Epithelial cell of proximal tubule (primary cell): Measurements from ENCODE around the gene THY1. TPM values are rescaled to one million over a fixed set of nuclear protein-coding genes. Genes with fewer than 3 reads are reported as not detected.

Experiments
- DNase-seq: peaks from one replicate; pipeline ENCODE4 v3.0.0-alpha.2; 2011; ENCODE audit warnings: low read depth
- H3K4me3 ChIP-seq: 2 replicates; pipeline ENCODE4 v1.5.1; 2011; ENCODE audit warnings: low read depth, mild to moderate bottlenecking, low read length
- total RNA-seq: library from RNA; depleted of rRNA; stranded (reverse); fragments of >200 nt; gene quantifications from 2 replicates; pipeline ENCODE4 v1.2.3, GENCODE V29; 2015
- TF ChIP-seq, protein P1 (sequence below): conservative IDR thresholded peaks from 2 replicates; pipeline ENCODE4 v1.5.1; 2012; ENCODE audit warnings: low read depth, mild to moderate bottlenecking, low read length

The THY1 gene
- total RNA-seq: 6.4 and 9.0 TPM in 2 replicates

DNA sequence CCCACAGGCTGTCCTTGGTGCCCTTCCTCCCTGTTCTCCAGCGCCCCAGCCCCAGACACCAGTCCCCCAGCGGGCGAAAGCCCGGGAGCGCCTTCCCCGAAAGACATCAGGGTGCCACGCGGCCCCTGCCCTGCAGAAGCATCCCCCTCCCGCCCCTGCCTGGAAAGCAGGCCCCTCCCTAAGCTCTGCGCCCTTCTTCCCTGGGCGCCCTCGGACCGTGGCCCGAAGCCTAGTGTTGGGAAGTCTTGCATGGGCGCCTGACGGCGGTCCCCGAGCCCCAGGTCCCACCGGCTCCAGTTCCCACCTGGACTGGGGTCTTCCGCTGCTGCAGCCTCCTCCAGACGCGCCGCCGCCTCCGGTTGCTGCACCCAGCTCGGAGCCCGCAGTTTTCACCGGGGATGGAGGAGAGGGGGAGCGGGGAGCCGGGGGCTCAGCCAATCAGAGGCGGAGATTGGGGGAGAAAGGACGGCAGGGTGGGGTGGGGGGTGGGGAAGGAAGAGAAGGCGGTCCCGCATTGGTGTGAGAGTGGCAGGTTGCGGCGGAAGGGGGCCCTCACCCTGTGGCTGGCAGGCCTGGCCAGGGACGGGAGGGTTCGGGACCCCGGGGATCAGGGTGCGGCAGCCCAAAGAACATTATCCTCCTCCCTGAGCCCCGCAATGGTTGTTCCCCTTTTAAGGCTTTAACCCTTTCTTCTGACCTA, at the start of gene THY1:
Gene THY1 (minus strand): TSS at position 364 of the 700 bp plus-strand sequence. CDS start 2,267 bp downstream, outside the sequence.
- no peak for DNase-seq
- TF ChIP-seq, protein P1, sequence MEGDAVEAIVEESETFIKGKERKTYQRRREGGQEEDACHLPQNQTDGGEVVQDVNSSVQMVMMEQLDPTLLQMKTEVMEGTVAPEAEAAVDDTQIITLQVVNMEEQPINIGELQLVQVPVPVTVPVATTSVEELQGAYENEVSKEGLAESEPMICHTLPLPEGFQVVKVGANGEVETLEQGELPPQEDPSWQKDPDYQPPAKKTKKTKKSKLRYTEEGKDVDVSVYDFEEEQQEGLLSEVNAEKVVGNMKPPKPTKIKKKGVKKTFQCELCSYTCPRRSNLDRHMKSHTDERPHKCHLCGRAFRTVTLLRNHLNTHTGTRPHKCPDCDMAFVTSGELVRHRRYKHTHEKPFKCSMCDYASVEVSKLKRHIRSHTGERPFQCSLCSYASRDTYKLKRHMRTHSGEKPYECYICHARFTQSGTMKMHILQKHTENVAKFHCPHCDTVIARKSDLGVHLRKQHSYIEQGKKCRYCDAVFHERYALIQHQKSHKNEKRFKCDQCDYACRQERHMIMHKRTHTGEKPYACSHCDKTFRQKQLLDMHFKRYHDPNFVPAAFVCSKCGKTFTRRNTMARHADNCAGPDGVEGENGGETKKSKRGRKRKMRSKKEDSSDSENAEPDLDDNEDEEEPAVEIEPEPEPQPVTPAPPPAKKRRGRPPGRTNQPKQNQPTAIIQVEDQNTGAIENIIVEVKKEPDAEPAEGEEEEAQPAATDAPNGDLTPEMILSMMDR: no peak
- H3K4me3 ChIP-seq: peak within 1 kb of the TSS; percentile 45

DNA sequence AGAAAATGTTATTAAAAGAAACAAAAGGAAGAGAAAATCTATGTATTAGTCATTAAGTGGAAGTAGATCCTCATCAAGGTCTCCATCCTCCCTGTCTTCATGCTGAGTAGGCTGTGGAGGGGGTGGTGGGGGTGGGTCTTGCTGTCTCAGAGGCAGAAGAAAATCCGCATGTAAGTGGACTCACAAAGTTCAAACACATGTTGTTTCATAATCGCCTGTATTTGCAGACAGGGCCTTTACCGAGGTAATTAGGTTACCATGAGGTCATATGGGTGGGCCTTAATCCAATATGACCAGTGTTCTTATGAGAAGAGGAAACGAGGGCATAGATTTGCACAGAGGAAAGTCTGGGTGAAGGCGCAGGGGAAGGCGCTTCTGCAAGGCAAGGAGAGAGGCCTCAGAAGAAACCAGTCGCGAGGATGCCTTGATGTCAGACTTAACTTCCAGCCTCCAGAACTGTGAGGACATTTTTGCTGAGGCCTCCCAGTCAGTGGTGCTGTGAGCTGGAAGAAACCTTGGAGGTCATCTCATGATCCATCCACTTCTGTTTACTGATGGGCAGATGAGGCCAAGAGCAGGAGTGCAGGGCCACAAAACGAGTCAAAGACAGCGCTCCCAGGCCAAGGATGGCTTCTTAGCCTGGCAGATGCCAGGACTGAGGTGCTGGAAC, 49.3 kb upstream of the THY1 start:
- TF ChIP-seq, protein P1: no peak
- no peak for DNase-seq
- no peak overlapping the region for H3K4me3 ChIP-seq

DNA sequence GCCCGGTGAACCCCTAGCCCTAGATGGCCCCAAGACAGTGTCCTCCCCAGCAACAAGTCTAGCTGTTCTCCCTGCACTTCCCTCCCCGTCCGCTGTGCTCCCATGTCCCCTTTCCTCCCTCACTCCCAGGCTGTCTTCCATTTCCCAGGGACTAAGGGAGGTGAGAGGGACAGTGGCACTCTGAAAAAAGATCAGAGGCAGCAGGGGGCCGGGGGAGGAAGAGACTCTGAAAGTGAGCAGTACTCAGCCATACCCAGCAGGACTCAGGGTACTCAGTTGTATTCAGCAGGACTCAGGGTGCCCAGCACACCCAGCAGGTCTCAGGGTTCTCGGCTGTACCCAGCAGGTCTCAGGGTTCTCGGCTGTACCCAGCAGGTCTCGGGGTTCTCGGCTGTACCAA, 48.4 kb upstream of the THY1 start:
- no peak for DNase-seq
- TF ChIP-seq, protein P1: no peak
- no peak overlapping the region for H3K4me3 ChIP-seq

DNA sequence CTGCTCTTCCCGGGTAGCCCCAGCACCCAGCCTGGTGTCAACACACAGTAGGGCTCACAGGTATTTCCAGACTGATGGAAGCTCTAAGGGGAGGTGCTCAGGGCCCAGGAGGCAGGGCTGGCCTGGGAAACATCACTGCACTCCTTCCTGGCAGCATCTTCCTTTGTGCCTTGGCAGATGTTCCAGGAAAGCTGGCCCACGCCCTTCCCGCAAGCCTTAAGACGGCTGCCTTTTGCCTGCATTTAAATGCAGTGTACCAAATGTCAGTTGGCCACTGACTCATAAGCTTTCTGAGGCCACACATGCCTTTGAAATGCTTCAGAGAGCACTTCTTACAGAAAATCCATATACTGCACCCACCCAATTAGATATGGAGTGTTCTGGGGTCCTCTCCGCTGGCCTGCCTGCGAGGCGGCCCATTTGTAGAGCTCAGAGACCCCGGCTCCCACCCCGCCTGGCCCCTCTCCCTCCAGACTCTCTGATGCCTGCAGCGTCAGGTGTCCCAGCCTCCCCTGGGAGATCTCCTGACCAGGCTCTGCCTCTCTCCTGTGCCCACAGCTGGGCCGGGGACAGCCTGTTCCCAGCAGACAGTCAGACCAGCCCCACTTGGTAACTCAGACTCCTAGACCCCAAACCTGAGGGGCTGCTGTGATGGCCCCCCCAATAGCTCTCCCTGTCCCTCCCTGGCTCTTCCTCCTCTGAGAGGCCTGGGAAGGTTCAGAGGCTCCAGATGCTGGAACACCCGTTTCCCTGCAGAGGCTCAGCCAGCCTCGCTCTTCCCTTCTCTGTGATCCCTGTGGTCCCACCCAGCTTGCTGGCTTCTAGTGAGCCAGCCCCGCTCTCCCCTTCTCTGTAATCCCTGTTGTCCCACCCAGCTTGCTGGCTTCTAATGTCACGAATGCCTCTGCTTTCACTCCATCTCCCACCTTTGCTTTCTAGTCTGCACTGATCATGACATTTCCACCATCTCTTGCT, 47.6 kb upstream of the THY1 start:
- H3K4me3 ChIP-seq: no peak overlapping the region
- DNase-seq: no peak
- TF ChIP-seq, protein P1: no peak

DNA sequence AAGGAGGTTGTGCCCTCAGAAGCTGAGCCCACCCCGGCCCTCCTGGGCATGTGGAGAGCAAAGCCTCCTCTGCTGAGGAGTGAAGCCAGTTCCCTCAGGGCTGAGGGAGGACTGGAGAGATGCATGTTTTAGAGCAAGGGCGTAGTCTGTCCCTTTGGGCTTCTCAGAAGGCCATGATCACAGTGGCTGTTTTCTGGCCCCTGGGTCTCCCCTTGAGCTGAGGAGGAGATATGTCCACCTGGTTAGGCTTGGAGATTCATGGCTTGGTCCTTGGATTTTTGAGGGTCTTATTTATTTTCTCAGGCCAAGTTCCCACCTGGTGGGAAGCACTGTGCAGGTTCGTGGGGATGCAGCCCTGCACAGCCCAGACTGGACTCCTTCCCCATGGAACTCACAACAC, 46.5 kb upstream of the THY1 start:
- TF ChIP-seq, protein P1: no peak
- DNase-seq: no peak
- no peak overlapping the region for H3K4me3 ChIP-seq

DNA sequence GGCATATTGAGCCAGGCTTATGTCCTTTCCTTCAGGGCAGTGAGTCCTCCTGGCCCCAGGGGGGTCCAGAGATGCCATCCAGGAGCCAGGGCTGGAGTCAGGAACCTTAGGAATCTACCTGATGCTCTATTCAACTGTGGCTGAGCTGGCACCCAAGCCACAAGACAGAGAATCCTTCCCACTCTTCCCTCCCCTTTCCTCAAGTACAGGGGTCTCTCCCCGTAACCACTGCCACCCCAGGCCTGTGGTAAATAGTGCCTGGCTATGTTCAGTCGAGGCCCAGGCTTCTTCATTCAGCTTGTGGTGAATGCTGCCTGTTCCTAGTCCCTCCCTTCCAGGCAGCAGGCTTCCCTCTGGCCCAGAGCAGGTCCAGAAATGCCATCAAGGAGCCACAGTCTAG, 45.5 kb upstream of the THY1 start:
- H3K4me3 ChIP-seq: no peak overlapping the region
- no peak for DNase-seq
- TF ChIP-seq, protein P1: no peak
